ENCODE results near the gene RBMS3.

Gene RBMS3

GRCh38 chr3:29280404-29281093, at the start of gene RBMS3:
Gene RBMS3 (plus strand): TSS chr3:29281071.
- DNase-seq (ENCODE audit: low read depth) = peak; percentile 85

- DNase-seq (ENCODE audit: low read depth) = peak; percentile 53
Observed at GRCh38 chr3:29233126-29233525, 47.7 kb upstream of the RBMS3 start.

DNA sequence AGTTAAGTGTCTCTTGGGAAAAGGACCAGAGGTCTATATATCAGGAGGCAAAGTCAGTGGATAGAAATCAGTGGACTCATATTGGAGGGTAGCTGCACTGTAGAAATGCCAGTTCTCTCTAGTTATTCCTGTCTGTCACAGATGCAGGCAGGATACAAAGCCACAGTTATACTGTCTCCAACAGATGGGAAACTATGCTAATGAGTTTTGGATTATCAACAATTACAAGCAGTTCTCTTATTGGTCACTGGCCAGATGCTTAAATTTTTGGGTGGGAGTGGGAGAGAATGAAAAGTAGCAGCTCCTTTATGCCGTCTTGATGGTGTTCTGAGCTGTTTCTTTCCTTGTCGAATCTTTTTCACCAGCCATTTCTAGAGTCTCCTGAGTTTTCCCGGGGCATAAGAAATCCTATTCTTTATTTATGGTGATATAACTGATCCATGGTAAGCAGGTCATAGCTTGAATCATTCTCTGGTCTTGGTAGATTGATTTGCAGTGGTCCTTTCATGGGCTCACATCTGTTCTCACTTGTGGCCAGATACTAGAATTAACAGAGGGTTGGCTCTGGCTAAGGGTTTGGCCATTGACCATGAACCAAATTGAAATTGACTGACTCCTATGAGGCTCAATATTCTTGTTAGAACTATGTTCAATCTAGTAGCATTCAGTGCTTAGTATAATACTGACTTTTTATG, 44.6 kb upstream of the RBMS3 start:
- DNase-seq (ENCODE audit: low read depth) = no peak

DNA sequence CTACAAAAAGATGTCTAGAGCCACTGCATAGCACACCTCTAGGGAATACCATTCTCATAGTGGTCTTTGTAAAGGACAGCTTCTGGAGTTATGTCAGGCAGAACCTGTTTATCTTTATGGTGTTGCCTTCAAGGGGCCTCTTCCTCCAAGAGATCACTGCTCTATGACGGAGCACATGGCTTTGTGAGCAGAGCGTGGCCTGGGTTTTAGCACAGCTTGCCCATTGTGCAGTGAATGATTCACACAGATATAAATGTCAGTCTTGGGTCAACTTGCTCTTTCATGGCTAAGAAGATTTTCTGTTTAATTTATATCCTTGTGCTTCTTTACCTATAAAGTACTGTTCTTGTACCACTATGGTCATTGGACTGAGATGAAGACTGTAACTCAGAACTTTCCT, 41.5 kb upstream of the RBMS3 start:
- no peak for DNase-seq (ENCODE audit: low read depth)

DNA sequence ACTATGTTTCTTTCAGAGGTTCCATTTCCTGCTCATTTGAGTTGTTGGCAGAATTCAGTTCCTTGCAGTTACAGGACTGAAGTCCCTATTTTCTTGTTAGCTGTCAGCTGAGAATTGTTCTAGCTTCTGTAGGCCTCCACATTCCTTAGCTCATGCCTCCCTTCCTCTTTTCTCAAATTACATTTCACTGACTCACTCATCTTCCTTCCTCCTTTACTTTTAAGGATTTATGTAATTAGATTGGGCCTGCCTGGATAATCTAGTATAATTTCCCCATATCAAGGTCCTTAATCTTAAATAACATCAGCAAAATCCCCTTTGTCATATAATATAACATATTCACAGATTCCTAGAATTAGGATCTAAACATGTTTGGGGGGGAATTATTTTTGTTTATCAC, 40.6 kb upstream of the RBMS3 start:
- peak; percentile 50 for DNase-seq (ENCODE audit: low read depth)

DNA sequence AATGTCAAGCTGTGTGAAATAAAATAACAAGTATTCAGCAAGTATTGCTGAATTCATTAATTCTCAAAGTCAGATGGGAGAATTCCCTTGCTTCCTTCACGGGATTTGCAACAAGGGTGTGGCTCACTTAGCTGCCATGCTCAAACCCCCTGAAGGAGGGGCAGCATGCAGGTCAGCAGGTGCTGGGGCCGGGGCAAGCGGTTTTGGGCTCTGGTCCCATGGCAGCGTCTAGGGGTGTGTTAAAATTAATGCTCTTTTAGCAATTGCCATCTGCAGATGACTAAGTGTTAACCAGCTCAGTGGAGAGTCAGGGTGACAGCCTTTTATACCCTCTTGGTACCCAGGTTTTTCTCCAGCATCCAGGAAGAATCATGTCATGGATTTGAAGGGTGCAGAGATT, 40.0 kb upstream of the RBMS3 start:
- DNase-seq (ENCODE audit: low read depth) = no peak

- DNase-seq (ENCODE audit: low read depth) = no peak
Observed at GRCh38 chr3:29241855-29242254, 39.0 kb upstream of the RBMS3 start.

- DNase-seq (ENCODE audit: low read depth) = no peak
Observed at GRCh38 chr3:29242296-29242695, 38.6 kb upstream of the RBMS3 start.

DNA sequence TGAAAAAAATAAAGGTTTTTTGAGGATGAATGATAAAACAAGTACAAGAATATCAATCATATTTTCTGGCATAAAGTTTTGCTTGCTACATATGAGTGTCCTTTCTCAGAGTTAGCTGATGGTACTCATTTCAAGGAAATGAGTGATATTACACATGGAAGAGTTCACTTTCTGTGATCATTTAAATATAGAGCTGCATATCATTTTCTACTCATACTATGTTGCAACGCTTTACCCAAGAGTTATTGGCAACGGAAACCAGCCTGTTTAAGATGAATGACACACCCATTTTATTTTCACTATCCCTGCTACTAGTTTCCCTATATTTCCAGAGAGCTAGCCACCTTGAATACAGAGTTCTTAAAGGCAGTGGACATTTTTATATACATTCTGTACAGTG, 35.4 kb upstream of the RBMS3 start:
- DNase-seq (ENCODE audit: low read depth) = no peak

DNA sequence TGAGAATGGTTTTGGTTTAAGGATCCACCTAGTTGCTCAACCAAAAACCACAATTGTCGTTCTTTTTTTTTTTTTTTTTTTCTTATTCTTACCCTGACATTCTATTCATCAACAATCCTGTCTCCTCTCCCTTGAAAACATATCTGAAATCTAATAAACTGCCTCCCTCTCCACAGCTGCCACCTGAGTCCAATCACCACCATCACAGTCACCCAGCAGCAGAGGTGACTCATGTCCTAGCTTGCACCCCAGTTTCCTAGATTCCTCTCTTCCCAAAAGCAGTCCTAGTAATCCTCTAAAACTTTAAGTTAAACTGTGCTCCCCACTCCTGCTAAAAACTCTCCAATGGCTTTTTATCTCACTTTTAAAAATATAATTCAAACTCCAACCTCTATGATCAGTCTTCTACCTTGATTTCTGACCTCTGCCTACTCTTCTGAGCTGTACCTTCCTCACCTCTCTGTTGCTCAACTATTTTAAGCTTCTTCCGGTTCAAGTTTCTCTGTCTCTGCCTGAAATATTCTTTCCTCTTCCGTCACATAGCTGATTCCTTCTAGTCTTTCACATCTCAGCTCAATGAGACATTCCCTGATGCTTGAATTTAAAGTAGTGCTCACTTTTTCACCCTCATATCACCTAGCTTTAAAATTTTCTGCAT, 33.7 kb upstream of the RBMS3 start:
- no peak for DNase-seq (ENCODE audit: low read depth)

DNA sequence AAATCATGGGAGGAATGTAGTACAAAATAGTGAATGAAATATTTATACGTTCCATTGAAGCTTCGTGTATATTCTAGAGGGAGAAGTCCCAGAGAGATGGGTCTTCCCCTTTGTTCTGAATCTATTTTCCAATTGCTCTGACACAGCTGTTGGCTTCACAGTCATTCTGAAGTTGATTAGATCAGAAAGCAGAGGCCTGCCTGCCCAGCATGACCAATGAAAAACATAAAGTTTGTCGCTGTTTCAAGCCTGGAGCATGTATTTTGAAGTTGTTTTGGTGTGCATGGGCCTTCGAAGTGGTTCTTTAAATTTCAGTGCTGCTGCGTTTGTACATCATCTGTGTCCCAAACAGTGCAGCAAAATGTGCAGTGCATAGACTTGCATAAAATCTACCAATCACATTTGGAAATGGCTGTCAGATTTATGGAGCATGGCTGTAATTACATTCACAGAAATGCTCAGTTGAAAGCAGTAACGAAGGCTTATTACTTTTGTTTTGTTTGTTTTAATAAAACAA, 31.0 kb upstream of the RBMS3 start:
- DNase-seq (ENCODE audit: low read depth) = no peak

DNA sequence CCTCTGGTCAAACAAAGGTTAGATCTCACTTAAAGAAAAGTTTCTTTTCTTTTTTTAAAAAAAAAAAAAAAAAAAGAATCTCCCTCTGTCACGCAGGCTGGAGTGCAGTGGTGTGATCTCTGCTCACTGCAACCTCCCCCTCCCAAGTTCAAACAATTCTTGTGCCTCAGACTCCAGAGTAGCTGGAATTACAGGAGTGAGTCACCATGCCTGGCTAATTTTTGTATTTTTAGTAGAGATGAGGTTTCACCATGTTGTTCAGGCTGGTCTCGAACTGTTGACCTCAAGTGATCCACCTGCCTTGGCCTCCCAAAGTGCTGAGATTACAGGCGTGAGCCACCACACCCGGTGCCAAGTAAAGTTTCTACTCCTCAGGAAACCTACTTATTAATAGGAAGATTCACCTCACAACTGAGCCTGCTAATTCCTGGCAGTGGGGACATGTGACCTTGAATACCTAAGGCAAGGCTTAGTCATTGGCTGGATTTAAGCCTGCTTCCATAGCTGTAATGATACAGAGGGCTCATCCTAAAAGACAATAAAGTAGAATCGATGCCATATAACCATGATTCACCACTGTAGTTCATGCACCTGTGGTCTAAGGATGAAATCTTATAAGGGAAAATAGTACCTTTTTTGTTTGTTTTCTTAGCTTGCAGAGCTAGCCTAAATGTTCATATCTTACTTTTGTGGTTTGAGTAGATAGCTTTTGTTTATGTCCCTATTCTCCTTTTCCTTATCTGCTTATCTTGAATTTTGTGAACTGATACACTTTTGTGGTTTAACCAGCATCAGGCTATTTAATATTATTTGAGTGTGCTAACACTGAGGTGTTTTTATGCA, 24.8 kb upstream of the RBMS3 start:
- DNase-seq (ENCODE audit: low read depth) = no peak

DNA sequence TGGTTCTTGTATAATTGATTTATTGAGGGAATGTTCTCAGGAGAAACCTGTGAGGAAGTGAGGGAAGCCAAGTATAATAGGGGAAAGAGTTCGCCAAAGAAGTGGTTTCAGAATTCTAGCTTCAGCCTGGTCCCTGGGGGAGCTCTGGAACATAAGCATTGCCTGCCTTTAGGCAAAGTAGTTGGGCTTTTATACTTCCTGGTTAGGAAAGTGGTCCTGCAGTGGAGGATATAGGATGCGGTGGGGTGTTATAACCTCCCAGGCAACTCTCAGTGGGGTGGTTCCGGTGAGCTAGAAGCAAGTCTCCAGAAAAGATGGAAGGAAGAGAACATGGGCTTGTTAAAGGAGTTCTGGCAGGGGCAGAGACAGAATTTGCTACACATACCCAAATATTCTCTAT, 22.7 kb upstream of the RBMS3 start:
- no peak for DNase-seq (ENCODE audit: low read depth)

- DNase-seq (ENCODE audit: low read depth) = no peak
Observed at GRCh38 chr3:29261119-29261518, 19.8 kb upstream of the RBMS3 start.

DNA sequence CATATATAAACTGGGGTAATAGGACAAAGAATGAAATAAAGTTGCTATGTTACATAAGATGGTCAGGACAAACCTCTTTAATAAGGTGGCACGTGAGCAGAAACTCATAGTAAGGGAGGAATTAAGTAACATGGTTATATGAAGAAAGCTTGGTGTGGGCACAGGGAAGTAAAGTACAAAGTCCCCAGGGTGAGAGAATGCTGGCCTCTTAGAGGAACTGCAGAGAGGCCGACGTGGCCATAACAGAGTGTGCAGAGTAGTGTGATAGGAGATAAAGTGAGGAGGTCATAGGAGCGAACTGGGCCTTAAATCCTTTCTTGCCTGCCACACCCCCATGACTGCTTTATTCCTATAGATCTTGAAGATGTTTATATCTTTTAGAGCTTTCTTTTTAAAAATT, 17.4 kb upstream of the RBMS3 start:
- DNase-seq (ENCODE audit: low read depth) = no peak

DNA sequence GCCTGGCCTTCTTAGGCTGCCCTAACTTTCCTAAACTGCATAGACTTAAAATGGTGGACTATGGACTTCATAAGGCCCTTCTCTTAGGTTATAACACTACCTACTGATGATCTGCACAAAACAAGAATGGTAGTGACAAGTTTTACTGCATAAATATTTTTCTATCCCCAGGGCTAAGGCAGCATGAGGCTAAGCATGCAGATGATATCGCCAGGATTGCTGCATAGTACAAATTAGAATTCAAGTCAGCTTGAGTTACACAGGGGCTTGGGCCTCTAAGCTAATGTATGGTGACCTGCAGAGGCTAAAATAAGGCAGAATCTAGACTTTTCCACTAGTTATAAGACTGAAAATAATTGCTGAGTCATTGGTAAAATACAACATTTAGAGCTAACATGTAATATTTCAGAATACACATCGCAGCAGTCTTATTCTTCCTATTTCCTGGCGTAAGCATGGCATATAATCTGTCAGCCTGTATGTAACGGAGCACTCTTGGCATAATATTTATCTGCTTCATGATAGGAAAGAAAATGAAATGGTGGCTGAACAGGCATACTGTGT, 15.3 kb upstream of the RBMS3 start:
- DNase-seq (ENCODE audit: low read depth) = no peak

DNA sequence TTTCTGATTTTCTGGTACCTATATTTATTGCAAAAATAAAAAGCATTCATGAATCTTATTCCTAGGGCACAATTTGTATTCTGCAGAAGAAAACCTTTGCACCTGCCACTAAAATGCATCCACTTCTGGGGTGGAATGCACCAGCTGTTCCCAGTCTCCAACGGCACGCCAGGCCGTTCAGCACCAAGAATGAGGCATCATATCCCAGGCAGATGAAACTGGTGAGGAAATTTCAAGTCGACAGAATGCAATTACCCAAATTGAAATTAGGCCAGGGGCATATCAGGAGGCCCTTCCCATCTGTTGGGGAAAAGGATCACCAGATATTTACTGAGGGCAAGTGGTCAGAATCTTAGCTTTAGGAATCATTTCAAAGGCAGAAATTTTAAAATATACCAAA, 13.6 kb upstream of the RBMS3 start:
- no peak for DNase-seq (ENCODE audit: low read depth)

DNA sequence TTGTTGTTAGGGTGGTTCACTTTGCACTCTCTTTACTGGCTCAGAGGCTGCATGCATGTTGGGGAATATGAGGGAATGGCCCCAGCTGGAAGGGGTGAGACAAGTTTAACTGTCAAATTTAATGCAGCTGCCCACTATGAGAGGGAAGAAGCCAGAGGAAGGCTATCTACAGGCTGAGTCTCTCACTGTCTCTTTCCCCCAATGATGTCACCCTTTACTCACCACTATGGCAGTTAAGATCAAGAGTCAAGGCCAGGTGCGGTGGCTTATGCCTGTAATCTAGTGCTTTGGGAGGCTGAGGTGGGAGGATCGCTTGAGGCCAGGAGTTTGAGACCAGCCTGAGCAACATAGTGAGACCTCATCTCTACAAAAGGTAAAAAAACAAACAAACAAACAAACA, 12.2 kb upstream of the RBMS3 start:
- DNase-seq (ENCODE audit: low read depth) = no peak

DNA sequence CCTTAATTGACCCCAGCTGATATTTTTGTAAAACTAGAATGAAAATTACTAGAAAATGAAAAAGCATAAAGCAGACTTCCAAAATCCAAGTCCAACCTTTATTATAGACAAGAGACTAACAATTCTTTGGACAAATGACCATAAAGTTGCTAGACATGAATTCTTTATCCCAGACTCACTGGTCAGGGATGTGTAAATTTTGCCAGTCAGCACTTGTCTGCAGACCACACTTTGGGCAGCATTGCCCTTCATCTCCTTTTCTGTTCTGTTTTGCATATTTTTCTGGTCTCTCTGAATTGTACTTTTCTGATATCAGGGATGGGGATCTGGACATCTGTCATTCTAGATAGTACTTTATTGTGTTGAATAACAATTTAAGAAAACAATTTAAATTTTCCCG, 10.1 kb upstream of the RBMS3 start:
- DNase-seq (ENCODE audit: low read depth) = no peak

DNA sequence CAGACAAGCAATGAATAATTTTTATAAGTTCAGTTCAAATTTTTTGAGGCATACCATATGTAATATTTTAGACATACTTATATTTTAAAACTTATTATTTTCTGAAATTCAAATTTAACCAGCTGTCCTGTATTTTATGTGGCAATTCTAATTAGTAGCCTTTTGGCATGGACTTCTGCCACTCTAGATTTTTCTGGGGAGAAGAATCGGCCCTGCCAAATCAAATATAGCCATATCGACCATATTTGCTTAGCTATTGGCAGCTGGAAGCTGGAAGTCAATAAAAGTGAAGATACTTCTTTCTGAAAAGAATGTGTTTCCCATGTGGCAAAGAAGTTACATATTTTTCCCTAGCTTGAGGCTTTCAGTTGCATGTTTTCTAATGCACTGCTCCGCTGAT, 9.4 kb upstream of the RBMS3 start:
- no peak for DNase-seq (ENCODE audit: low read depth)

GRCh38 chr3:29274667-29275066, 6.2 kb upstream of the RBMS3 start:
- no peak for DNase-seq (ENCODE audit: low read depth)

GRCh38 chr3:29275309-29275708, 5.6 kb upstream of the RBMS3 start:
- no peak for DNase-seq (ENCODE audit: low read depth)
